KMS-11 (cell line): ENCODE data around the gene YEATS4.

ENCODE experiments used
- H2AFZ ChIP-seq: fragments of 200-600 bp; sonication (generic); 2 replicates; pipeline ENCODE4 v1.6.1; 2016; ENCODE audit warnings: antibody characterized with exemption, mixed run types, low read depth
- H3K27ac ChIP-seq: fragments of 200-600 bp; sonication (generic); 2 replicates; pipeline ENCODE4 v1.6.1; 2016; ENCODE audit warnings: mild to moderate bottlenecking, mixed run types
- H3K27me3 ChIP-seq: fragments of 200-600 bp; sonication (generic); 2 replicates; pipeline ENCODE4 v1.6.1; 2017; ENCODE audit warnings: mild to moderate bottlenecking, low read depth, mixed run types, moderate library complexity; ENCODE audit not compliant: insufficient read depth
- H3K36me3 ChIP-seq: fragments of 200-600 bp; sonication (generic); 2 replicates; pipeline ENCODE4 v1.6.1; 2017; ENCODE audit warnings: mild to moderate bottlenecking, mixed run types; ENCODE audit not compliant: insufficient read depth
- H3K4me1 ChIP-seq: fragments of 200-600 bp; sonication (generic); 2 replicates; pipeline ENCODE4 v1.6.1; 2016; ENCODE audit warnings: mild to moderate bottlenecking, low read depth, mixed run types; ENCODE audit not compliant: poor library complexity, severe bottlenecking
- H3K4me2 ChIP-seq: fragments of 200-600 bp; sonication (generic); 2 replicates; pipeline ENCODE4 v1.7.0; 2016; ENCODE audit warnings: mild to moderate bottlenecking, mixed run types
- H3K4me3 ChIP-seq: fragments of 200-600 bp; sonication (generic); IDR thresholded peaks from 2 replicates; pipeline ENCODE4 v1.6.1; 2017; ENCODE audit warnings: low read depth, low read length, mixed read lengths; ENCODE audit not compliant: insufficient read depth
- H3K79me2 ChIP-seq: fragments of 200-600 bp; sonication (generic); 2 replicates; pipeline ENCODE4 v1.6.1; 2016; ENCODE audit warnings: low read depth, mixed run types; ENCODE audit not compliant: insufficient read depth
- H3K9ac ChIP-seq: fragments of 200-600 bp; sonication (generic); 2 replicates; pipeline ENCODE4 v1.6.1; 2016; ENCODE audit warnings: mild to moderate bottlenecking, mixed run types
- H4K20me1 ChIP-seq: fragments of 200-600 bp; sonication (generic); 2 replicates; pipeline ENCODE4 v1.6.1; 2016; ENCODE audit warnings: mild to moderate bottlenecking, mixed run types; ENCODE audit not compliant: insufficient read depth
- TF ChIP-seq, protein P1 (sequence below): fragments of 200-600 bp; sonication (generic); conservative IDR thresholded peaks from 2 replicates; pipeline ENCODE4 v1.6.1; 2017; ENCODE audit warnings: low read depth, mild to moderate bottlenecking, antibody characterized with exemption, low read length, moderate library complexity, mixed read lengths

Gene YEATS4

DNA sequence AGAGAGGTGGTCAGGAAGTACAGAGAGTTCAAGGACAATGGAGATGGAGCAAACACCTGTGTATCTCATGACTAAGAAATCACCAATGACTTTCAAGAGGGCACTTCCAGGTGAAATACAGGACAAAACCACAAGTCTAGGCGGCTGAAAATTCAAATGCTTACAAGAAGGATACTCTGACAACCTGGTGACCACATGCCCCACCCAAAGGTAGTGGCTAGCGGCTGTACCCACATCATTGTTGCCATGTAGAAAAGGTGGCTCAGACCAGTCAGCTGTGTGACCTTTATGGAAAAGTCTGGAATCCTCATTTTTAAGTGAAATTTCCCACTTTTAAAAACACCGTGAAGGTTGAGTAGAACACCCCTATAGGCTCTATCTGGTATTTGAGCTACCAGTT, 62.0 kb downstream of the YEATS4 start:
- TF ChIP-seq, protein P1, sequence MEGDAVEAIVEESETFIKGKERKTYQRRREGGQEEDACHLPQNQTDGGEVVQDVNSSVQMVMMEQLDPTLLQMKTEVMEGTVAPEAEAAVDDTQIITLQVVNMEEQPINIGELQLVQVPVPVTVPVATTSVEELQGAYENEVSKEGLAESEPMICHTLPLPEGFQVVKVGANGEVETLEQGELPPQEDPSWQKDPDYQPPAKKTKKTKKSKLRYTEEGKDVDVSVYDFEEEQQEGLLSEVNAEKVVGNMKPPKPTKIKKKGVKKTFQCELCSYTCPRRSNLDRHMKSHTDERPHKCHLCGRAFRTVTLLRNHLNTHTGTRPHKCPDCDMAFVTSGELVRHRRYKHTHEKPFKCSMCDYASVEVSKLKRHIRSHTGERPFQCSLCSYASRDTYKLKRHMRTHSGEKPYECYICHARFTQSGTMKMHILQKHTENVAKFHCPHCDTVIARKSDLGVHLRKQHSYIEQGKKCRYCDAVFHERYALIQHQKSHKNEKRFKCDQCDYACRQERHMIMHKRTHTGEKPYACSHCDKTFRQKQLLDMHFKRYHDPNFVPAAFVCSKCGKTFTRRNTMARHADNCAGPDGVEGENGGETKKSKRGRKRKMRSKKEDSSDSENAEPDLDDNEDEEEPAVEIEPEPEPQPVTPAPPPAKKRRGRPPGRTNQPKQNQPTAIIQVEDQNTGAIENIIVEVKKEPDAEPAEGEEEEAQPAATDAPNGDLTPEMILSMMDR, result no peak
- no peak overlapping the region for H3K4me2 ChIP-seq

DNA sequence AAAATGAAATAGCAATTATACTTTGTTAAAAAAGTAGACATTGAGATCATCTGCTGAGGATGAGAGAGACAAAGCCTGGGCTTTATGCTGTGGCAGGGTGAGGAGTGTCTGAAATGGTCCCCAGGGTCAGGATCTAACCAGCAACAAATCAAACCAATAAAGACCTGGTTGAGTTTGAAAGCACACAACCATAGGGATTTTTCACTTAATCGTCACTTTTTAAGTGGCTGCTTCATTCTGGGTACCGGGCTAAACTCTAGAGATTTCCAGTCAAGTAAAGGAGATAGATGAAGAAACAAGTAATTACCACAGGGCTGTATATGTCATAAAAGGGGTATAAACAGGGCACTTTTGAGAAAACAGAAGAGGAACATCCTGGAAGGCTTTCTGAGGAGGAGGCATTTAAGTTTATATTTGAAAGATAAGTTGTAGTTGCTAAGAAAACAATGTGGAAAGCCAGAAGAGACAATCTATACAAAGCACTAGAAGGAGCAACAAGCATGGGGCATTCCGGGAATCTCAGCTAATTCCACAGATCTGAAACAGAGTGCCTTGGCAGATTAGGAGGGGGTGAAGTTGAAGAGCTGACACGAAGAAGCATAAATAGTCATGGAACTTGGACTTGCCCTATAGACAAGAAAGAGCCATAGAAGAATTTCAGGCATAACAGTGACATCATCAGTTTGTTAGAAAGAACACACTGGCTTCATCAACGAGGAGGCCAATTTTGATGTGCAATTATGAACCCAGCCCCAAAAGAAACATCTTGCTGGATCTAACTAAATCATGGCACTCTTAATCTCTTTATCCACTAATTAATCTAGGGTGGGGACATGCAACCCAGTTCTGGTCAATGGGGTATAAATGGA, 63.7 kb downstream of the YEATS4 start:
- Histone ChIP-seq H3K4me1 (no peaks in the 10 kb centered on the region), H3K79me2 (no peaks in the 10 kb centered on the region), H3K36me3 (no peaks in the 10 kb centered on the region), H3K4me2 (no peak overlapping the region), H3K27me3 (no peaks in the 10 kb centered on the region), H3K4me3 (no peak overlapping the region), H3K9ac (no peak overlapping the region), H2AFZ (no peak overlapping the region), H4K20me1 (no peaks in the 10 kb centered on the region), H3K27ac (no peak overlapping the region)
- TF ChIP-seq, protein P1, result no peak

More for the DNA sequence above, 62.0 kb downstream of the YEATS4 start:
- H3K27ac ChIP-seq, result no peak overlapping the region
- no peaks in the 10 kb centered on the region for H3K27me3 ChIP-seq
- no peaks in the 10 kb centered on the region for H3K4me1 ChIP-seq
- no peaks in the 10 kb centered on the region for H3K36me3 ChIP-seq
- no peaks in the 10 kb centered on the region for H3K79me2 ChIP-seq
- H4K20me1 ChIP-seq, result no peaks in the 10 kb centered on the region
- H2AFZ ChIP-seq, result no peak overlapping the region
- no peak overlapping the region for H3K9ac ChIP-seq
- no peak overlapping the region for H3K4me3 ChIP-seq

- no peaks in the 10 kb centered on the region for H3K36me3 ChIP-seq
- H3K9ac ChIP-seq, result no peak overlapping the region
- no peaks in the 10 kb centered on the region for H3K27me3 ChIP-seq
- H3K4me2 ChIP-seq, result no peak overlapping the region
- no peaks in the 10 kb centered on the region for H3K79me2 ChIP-seq
- no peak overlapping the region for H3K4me3 ChIP-seq
- H3K27ac ChIP-seq, result no peak overlapping the region
- no peaks in the 10 kb centered on the region for H4K20me1 ChIP-seq
- H2AFZ ChIP-seq, result no peak overlapping the region
- peaks cover 6% of the 10 kb centered on the region for H3K4me1 ChIP-seq
- TF ChIP-seq, protein P1, result no peak
Measured at GRCh38 chr12:69425417-69425816, 65.9 kb downstream of the YEATS4 start.

DNA sequence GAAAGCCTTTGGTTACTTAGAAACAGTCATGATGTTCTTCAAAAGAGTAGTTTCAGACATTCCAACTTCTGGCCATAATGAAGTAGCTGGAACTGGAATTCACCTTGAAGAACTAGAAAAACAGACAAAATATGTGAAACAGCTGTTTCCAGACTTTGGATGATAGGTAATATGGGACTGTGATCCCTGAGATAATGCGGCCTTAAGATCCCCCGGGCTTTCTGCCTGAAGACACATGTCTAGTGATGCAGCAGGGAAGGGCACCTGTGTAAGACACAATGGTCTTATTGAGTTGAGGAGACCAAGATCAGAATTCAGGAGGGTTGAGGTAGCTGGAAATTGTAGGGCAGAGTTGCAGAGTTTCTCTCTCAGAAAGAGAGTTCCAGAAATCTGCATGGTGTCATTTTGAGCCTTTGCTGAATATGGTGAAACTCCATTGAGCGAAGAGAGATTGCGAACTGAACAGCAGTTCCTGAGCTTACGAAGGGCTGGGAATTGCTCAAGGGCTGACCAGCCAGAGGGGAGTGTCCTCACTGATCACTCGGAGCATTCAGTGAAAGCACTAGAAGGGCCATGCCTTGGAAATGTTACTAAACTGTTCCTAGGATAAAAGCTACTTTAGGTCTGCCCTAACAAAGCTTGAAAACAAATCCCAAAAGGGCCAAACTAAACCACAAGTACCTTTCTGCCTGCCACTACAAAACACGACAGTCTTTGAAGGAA, 69.0 kb downstream of the YEATS4 start:
- Histone ChIP-seq H3K4me2 (no peak overlapping the region), H4K20me1 (no peaks in the 10 kb centered on the region), H3K27me3 (no peaks in the 10 kb centered on the region), H3K79me2 (no peaks in the 10 kb centered on the region), H3K4me3 (no peak overlapping the region), H3K4me1 (peaks cover 17% of the 10 kb centered on the region), H3K36me3 (no peaks in the 10 kb centered on the region), H3K9ac (no peak overlapping the region), H2AFZ (no peak overlapping the region), H3K27ac (no peak overlapping the region)
- TF ChIP-seq, protein P1, result no peak
